Adipocyte (in vitro differentiated cells): ENCODE results near the gene RND3.

Experiments used
- DNase-seq: peaks from one replicate; pipeline ENCODE4 v3.0.0-alpha.2; 2015; ENCODE audit warnings: low read depth
- H3K27me3 ChIP-seq: replicated peaks from 2 replicates; pipeline ENCODE4 v1.7.0; 2013; ENCODE audit warnings: mild to moderate bottlenecking, low read length, moderate library complexity; ENCODE audit not compliant: control insufficient read depth, insufficient read depth
- H3K36me3 ChIP-seq: 2 replicates; pipeline ENCODE4 v1.7.0; 2013; ENCODE audit warnings: low read length, mild to moderate bottlenecking, moderate library complexity; ENCODE audit not compliant: control insufficient read depth, insufficient read depth, severe bottlenecking
- H3K4me1 ChIP-seq: 2 replicates; pipeline ENCODE4 v1.7.0; 2013; ENCODE audit warnings: mild to moderate bottlenecking, low read length, moderate library complexity; ENCODE audit not compliant: control insufficient read depth, insufficient read depth
- H3K4me3 ChIP-seq: 2 replicates; pipeline ENCODE4 v1.7.0; 2013; ENCODE audit warnings: mild to moderate bottlenecking, low read length, moderate library complexity
- H3K9ac ChIP-seq: 2 replicates; pipeline ENCODE4 v1.7.0; 2013; ENCODE audit warnings: mild to moderate bottlenecking, low read length, moderate library complexity
- H3K9me3 ChIP-seq: 2 replicates; pipeline ENCODE4 v1.7.0; 2013; ENCODE audit warnings: mild to moderate bottlenecking, low read length, moderate library complexity; ENCODE audit not compliant: control insufficient read depth

The RND3 gene

DNA sequence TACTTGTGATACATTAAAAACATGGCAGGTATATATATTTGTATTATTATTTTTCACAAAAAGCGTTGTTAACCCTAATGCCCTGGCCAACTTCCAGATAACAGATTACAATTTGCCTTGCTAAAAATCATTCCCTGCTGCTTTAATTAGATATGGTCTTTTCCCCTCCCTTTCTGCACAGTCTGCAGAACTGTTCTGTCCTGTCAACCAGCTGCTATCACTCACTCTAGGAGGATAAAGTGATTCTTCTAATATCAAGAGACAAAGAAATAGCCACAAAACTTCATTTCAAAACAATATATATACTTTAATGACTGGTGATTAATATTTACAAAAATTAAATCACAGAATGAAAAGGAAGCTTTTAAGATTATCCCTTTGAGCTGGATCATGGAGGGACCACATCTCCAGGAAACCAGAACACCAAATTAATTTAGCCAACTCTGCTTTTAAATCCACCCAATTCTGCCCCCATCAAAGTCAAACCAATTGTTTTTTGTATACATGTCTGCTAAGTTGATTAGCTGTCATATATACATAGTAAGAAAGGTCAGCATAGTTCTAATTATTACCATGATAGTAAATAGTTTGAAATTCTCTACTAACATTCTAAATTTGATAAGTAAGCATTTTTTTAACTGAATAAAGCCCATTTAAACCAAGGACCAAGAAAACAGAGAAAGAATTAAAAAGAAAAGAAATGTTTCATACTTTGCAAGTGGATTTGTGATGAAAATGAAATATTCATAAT, 55.7 kb downstream of the RND3 start:
- no peaks in the 10 kb centered on the region for H3K4me1 ChIP-seq
- no peak for DNase-seq
- H3K9ac ChIP-seq, result no peak overlapping the region

GRCh38 chr2:150429384-150429961, 58.0 kb downstream of the RND3 start:
- Histone ChIP-seq H3K27me3 (no peaks in the 10 kb centered on the region), H3K9ac (no peak overlapping the region), H3K4me3 (no peak overlapping the region)

More for the DNA sequence above, 55.7 kb downstream of the RND3 start:
- H3K4me3 ChIP-seq, result no peak overlapping the region
- no peaks in the 10 kb centered on the region for H3K27me3 ChIP-seq
- no peaks in the 10 kb centered on the region for H3K9me3 ChIP-seq
- H3K36me3 ChIP-seq, result no peaks in the 10 kb centered on the region

GRCh38 chr2:150428641-150429040, 58.8 kb downstream of the RND3 start:
- Histone ChIP-seq H3K4me3 (no peak overlapping the region), H3K9ac (no peak overlapping the region), H3K27me3 (no peaks in the 10 kb centered on the region), H3K9me3 (no peaks in the 10 kb centered on the region), H3K36me3 (no peaks in the 10 kb centered on the region), H3K4me1 (no peaks in the 10 kb centered on the region)
- no peak for DNase-seq

More at GRCh38 chr2:150429384-150429961, 58.0 kb downstream of the RND3 start:
- no peak for DNase-seq
- Histone ChIP-seq H3K4me1 (no peaks in the 10 kb centered on the region), H3K9me3 (no peaks in the 10 kb centered on the region), H3K36me3 (no peaks in the 10 kb centered on the region)

DNA sequence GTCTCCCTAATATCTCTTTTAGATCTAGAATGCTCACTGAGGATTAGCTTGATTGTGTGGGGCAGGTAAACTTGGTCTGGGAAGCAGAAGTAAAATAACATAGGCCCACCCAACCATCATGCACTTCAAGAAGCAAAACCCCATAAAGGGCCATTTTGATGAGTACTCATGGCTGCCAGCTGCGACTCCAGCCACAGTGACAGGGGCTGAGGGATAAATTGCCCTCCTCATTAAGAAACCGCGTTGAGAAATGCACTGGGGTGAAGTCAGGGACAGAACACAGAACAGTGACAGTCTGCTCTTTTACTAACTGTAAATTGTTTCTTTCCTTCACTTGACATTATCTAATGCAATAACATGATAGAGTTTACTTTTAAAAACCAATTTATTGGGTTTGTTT, 60.2 kb downstream of the RND3 start:
- H3K9me3 ChIP-seq, result no peaks in the 10 kb centered on the region
- no peaks in the 10 kb centered on the region for H3K4me1 ChIP-seq
- H3K27me3 ChIP-seq, result no peaks in the 10 kb centered on the region
- DNase-seq, result no peak
- H3K4me3 ChIP-seq, result no peak overlapping the region
- H3K36me3 ChIP-seq, result no peaks in the 10 kb centered on the region
- no peak overlapping the region for H3K9ac ChIP-seq

GRCh38 chr2:150426724-150427123, 60.7 kb downstream of the RND3 start:
- Histone ChIP-seq H3K9me3 (no peaks in the 10 kb centered on the region), H3K9ac (no peak overlapping the region), H3K27me3 (no peaks in the 10 kb centered on the region), H3K36me3 (no peaks in the 10 kb centered on the region), H3K4me3 (no peak overlapping the region), H3K4me1 (no peaks in the 10 kb centered on the region)
- no peak for DNase-seq

DNA sequence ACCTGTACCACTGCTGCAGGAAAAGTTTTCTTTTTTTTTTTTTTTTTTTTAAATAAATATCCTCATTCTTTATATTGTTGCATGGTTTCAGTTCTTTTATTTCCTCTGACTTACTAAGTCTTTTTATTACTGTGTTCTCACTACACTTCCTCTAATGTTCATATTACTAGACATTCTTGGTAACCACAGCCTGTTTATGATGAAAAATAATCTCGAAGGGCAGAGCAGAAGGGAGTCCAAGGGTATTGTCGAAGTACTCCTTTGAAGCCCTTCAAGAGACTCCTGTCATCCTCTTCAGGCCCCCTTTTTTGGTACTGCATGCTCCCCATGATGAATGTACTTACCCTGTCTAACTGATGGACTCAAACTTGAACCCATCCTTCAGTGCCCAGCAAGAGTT, 61.2 kb downstream of the RND3 start:
- Histone ChIP-seq H3K36me3 (no peaks in the 10 kb centered on the region), H3K9me3 (no peaks in the 10 kb centered on the region), H3K9ac (no peak overlapping the region), H3K27me3 (no peaks in the 10 kb centered on the region), H3K4me3 (no peak overlapping the region), H3K4me1 (no peaks in the 10 kb centered on the region)
- no peak for DNase-seq

- Histone ChIP-seq H3K36me3 (no peaks in the 10 kb centered on the region), H3K9me3 (no peaks in the 10 kb centered on the region), H3K27me3 (no peaks in the 10 kb centered on the region), H3K9ac (no peak overlapping the region), H3K4me3 (no peak overlapping the region), H3K4me1 (no peaks in the 10 kb centered on the region)
- DNase-seq, result no peak
Observed at GRCh38 chr2:150425121-150425955, 62.1 kb downstream of the RND3 start.

- Histone ChIP-seq H3K36me3 (no peaks in the 10 kb centered on the region), H3K9ac (no peak overlapping the region), H3K27me3 (no peaks in the 10 kb centered on the region), H3K4me1 (no peaks in the 10 kb centered on the region), H3K9me3 (no peaks in the 10 kb centered on the region), H3K4me3 (no peak overlapping the region)
- no peak for DNase-seq
Observed at GRCh38 chr2:150424406-150424805, 63.1 kb downstream of the RND3 start.

- Histone ChIP-seq H3K27me3 (no peaks in the 10 kb centered on the region), H3K4me1 (no peaks in the 10 kb centered on the region), H3K9me3 (no peaks in the 10 kb centered on the region), H3K4me3 (no peak overlapping the region), H3K36me3 (no peaks in the 10 kb centered on the region), H3K9ac (no peak overlapping the region)
- DNase-seq, result no peak
Observed at GRCh38 chr2:150421126-150421651, 66.3 kb downstream of the RND3 start.

DNA sequence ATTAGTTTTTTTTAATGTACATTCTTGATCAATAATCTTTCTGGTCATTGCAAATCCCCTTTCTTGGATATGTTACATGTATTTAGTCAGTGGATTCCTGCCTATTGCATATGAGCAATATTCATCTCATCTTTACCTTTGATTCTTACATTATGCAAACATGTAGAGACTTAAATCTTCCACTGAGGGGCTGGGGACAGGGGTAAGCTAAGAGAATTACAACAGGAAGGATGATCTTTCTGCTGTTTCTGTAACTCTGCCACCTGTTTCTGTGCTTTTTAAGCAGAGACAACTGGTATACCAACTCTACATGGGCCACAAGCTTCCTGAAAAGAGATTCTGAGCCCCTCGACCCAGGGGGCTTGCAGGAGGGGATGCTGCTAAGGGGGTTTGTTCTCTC, 68.6 kb downstream of the RND3 start:
- H3K4me1 ChIP-seq, result no peaks in the 10 kb centered on the region
- no peak overlapping the region for H3K9ac ChIP-seq
- no peaks in the 10 kb centered on the region for H3K27me3 ChIP-seq
- no peak for DNase-seq
- H3K36me3 ChIP-seq, result no peaks in the 10 kb centered on the region
- H3K4me3 ChIP-seq, result no peak overlapping the region
- H3K9me3 ChIP-seq, result no peaks in the 10 kb centered on the region
